Urothelium cell line (cell line): ENCODE measurements around the gene AGAP1.
"Not testable (repeated sequence)": the region's sequence is repeated elsewhere in the genome, so short reads cannot be mapped to it uniquely, and the experiment has no call there.

Experiments used
- DNase-seq: peaks from one replicate; pipeline ENCODE4 v3.0.0; 2011; ENCODE audit warnings: low spot score, mixed read lengths
- FAIRE-seq: peaks from 2 replicates; lab custom pipeline; 2011; peaks lifted over from hg19 to GRCh38; lab: Jason Lieb, UNC

Gene AGAP1

DNA sequence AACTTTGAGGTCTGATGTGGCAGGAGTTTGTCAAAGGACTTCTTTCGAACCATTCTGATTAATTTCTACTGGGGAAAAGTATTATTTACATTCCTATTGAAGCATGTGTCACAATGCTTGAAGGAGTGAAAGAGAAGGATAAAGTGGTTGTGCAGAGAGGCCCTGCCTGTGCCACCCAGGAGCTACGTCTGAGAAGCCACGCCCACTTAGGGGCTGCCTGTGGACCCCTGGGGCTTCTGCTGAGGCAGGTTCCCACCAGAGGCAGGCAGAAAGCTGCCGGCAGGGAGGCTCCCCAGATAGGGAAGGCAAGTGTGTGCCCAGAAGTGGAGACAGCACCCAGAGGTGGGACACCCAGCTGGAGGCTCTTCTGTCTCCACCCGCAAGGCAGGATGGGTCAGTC, 627.0 kb downstream of the AGAP1 start:
- FAIRE-seq (no peak), DNase-seq (no peak)

DNA sequence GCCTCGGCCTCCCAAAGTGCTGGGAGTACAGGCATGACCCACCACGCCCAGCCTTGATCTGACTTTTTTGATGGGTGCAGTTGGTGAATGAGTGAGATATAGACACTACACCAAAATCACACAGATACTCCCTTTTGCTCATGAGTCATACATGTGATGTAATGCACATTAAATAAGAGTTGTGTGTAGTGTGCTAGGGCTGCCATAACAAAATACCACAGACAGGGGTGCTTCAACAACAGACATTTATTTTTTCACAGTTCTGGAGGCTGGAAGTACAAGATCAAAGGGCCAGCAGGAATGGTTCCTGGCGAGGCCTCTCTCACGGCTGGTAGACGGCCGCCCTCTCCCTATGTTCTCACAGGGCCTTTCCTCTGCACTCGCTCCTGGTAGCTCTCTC, 627.7 kb downstream of the AGAP1 start:
- no peak for FAIRE-seq

DNA sequence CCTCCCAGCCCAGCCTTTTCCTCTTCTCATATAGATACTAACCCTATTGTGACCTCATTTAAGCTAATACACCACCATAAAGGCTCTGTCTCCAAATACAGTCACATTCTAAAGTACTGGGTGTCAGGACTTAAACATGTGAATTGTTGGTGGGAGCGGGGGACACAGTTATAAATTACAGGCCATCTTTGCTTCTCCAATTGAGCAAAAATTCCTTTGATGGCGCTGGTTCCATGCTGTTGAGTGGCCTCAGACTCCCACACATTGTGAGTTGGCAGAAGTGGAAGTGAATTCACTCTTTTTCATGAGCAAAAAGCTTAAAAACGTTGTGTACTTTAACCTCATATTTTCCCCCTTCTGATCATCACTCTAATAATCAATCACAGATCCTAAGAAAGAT, 628.4 kb downstream of the AGAP1 start:
- no peak for DNase-seq
- no peak for FAIRE-seq

More for the DNA sequence above, 627.7 kb downstream of the AGAP1 start:
- no peak for DNase-seq

DNA sequence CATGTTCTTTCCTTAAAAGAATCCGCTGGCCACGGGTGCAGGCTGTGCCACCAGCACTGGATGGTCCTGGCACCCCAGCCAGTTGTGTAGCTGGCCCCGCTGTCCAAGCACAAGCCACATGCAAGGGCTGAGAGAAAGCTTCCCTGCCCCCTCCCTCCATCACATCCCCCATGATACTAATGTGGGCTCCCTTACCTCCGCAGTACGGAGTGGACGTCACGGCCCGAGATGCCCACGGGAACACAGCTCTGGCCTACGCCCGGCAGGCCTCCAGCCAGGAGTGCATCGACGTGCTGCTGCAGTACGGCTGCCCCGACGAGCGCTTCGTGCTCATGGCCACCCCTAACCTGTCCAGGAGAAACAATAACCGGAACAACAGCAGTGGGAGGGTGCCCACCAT, 629.9 kb downstream of the AGAP1 start:
- DNase-seq (no peak), FAIRE-seq (no peak)

DNA sequence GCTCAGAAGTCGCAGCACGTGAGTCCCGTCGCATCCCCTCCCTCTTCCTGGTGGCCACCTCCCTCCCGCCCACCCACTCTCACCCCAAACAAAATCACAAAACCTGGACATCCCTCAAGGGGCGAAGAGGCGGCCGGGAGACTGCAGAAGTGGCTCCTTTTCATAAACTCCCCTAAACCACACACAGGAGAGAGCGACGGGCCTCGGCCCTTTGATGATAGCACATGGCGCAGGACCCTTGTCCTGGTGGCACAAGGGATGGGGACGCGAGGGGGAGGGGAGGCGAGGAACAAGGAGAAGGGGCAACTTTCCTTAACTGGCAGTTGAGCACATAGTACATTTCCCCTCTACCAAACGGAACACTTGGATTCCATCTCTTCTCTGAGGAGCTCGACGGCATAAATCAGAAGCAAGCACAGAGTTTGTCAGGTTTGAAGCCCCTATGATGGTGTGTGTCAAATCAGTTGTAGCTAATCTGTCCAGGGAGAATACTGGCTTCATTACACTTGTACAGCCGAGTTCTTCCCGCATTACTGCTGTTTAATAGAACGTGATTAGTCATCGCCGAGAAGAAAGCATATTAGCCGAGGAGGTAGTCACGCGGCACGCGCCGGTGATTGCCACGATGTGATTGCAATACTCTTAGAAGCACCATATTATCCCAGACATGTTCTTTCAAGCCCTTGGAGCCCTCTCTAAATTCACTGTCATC, 630.5 kb downstream of the AGAP1 start:
- FAIRE-seq, result no peak

DNA sequence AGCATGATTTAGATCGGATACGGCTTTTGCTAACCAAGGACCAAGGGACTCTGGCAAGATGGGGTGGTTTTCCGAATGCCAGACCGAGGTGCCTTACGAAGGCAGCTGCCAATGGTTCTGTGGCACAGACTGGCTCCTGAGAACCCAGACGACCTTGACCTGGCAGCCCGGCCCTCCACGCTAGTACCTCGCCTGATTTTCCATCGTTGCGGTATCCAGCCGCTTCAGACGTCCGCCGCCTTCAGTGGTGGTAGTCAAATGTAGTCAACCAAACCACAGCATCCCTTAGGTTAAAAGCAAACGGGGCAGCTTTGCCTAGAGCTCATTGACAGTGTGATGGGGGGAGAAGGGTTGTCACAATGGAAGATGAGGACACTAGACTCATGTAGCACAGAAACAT, 631.7 kb downstream of the AGAP1 start:
- FAIRE-seq (no peak), DNase-seq (no peak)

More for the DNA sequence above, 630.5 kb downstream of the AGAP1 start:
- no peak for DNase-seq

DNA sequence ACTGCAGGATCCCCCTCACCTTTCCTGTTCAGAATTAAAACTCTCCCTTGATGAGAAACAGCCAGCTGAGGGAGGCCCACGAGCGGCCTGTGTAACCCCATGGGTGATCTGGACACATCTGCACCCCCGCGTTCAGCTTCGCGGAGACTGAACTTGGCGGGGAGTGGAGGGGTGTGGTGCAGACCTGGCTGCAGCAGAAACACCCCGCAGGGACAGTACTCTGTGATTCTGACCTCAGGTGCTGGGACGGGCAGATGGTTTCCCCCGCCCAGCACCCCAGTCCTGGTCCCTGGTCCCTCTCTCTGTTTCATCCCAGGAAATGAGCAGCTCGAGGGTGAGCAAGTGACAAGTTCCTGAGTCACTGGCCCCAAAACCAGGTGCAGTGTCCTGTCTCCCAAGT, 633.2 kb downstream of the AGAP1 start:
- FAIRE-seq, result no peak
- no peak for DNase-seq

DNA sequence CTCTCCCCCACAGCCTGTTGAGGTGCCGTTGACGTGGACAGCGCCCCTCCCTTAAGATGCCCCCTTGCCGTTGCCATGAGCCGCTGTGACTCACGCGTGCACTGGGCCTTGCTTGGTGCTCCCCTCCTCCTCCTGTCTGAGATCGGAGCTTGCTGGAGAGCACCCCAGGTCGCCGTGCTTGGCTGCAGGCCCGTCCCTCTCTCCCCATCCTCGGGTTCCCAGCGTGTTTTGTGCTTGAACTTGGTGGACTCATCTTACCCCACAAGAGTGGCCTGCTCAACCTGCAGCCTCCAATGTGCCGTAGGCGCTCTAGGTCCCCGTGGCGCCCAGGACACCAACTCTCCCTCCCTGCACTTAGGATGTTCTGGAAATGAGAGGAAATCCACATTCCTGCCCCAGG, 634.5 kb downstream of the AGAP1 start:
- DNase-seq (no peak), FAIRE-seq (no peak)

DNA sequence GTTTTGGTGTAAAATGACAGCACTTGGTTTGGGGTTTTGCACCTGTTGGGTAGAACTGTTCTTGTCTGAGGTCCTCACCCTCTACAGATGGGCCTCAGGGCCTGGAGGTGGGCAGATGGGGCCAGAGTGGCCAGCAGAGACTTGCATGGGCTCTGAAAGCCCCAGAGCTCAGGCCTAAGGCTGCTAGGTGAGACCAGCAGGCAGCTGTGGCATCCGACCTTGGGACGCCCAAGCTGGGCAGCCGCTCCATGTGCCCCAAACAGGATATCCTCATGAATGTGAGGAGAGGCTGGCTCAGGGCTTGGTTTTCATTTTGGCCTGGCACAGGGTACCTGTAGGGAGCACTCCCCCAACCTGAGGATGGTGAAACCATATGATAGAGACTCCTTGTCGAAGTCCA, 636.1 kb downstream of the AGAP1 start:
- no peak for FAIRE-seq
- no peak for DNase-seq

DNA sequence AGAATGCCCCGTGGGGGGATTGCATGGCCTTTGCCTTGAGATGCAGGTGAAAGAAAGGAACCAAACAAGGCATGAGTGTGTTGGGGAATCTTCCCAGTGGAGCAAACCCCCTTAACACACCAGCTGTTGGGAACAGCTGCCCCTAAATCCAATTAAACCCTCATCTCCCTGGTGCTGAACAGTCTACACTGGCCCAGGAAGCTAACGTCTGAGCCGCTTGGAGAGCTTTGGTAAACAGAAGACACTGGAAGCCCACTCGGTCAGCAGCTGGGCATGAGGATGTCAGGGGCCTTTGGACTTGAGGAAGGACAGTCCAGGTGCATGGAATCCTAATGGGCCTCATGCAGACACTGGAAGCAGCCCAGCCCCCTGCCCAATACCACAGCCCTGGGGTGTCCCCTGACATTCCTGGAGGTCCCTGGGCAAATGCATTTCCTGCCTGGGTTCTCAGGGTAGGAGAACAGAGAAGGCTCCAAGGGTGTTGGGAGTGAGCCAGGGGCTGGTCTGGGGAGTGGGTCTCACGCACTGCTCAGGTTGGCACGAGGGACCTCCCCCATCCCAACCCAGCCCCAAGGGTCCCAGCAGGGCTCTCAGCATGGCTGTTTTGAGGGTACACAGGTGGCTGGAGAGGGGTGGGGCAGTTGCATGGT, 636.6 kb downstream of the AGAP1 start:
- FAIRE-seq (no peak), DNase-seq (no peak)

DNA sequence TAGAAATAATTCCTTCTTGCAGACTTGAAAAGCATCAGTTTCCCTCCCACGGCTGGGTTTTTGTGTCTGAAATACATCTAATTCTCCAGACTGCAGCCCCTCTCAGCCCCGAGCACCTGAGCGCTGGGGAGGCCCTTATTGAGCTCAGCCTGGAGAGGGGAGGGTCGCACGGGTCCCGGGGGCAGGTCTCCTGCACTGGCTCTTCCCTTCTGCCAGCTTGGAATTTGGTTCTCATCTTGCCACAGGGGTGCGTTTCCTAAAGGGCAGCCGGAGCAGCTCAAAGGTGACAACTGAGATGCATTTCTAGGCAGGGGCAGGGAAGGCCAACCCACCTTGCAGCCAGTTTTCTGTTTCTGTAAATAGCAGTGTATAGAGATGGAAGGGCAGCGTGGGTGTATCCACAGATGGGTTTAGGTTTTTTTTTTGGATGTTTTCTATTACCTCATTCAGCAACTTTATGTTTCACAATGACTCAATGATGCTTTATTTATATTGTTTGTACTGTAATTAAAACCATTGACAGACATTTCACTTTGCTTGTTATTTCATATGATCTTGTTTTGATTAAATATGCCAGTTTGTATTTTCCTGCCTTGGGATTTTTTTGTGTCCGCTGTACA, 637.3 kb downstream of the AGAP1 start:
- FAIRE-seq (no peak), DNase-seq (no peak)

DNA sequence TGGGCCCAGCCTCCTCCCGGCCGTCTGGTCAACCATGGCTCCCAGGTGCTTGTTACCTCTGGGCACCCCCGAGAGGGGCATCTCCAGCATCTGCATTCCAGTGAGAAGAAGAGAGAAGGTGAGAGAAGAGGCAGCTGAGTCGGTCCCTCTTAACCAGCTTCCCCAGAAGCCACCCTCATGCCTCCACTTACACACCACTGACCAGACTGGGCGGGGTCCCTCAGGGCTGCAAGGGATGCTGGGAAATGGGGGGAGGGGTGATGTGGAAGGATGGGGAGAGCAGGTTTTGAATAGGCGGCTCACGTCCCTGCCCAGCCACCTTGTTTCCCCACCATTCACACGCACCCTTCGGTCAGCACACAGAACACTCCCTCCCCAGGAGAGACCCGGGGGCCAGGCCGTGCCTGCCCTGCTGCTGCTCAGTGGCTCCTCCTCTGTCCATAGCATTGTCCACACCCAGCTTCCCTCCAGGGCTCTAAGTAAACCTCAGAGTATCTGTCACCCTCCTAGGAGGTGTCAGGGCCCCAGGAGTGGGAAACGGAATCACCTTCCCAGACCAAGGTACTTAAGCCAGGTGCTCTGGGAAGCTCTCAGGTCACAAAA, 639.7 kb downstream of the AGAP1 start:
- FAIRE-seq, result no peak
- DNase-seq, result no peak

DNA sequence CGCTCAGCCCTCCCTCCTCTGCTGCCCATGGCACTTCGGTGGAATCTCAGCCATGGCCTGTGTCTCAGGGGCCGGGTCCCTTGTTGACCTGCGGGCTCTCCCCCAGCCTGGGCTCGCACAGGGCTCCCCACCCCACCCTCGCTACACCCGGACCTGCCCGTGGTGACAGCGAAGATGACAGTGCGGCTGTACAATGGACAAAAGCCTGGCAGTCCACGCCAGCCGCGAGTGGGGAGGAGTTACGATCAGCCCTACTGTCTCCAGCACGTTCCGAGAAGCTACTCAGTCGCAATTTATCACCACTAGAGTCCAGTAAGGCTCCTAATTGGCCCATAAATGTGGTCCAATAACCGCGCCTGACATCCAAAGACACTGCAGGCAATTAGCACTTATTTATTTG, 642.7 kb downstream of the AGAP1 start:
- DNase-seq (no peak), FAIRE-seq (no peak)

DNA sequence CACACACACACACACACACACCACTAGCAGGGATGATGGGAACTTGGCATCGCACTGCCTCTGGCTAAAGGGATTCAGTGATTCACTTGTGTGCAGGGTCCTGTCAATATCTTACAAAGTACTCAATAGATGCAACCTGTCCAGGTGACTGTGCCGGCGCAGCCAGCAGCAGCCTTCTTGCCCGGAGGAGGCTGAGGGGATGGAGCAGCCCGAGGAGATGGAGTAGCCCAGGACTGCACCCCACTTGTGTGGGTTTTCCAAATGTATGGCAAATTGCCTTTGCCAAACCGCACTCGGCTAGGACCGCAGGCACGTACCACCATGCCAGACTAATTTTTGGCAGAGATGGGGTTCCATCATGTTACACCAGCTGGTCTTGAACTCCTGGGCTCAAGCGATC, 643.2 kb downstream of the AGAP1 start:
- FAIRE-seq (peak; percentile 5), DNase-seq (no peak)

DNA sequence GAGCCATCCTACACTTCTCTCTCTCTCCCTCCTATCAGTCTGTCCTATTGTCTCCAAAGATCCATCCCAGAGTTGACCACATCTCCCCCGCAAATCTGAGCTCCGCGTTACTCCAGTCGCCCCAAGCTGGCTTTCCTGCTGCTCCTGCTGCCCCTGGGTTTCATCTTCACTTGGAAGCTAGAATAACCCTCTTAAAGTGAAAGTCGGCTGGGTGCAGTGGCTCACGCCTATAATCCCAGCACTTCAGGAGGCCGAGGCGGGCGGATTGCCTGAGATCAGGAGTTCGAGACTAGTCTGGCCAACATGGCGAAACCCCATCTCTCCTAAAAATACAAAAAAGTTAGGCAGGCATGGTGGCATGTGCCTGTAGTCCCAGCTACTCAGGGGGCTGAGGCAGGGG, 647.8 kb downstream of the AGAP1 start:
- not testable (repeated sequence) for FAIRE-seq, DNase-seq

DNA sequence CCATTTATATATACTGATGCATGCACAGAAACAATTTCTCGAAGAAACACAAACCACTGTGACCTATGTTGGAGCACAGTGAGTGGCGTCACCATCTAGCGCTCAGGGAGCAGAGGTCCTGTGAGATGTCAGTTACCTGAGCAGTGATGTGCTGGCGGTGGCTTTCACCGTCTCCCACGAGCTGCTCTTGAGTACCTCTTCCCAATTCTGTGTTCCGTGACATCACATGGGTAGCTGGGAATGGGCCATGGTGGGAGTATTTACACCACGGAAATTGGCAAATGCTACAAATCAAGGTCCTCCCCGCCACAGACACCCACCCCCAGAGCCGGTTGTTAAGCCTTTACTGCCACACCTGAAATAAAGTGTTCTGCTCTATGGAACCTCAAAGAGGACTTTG, 650.0 kb downstream of the AGAP1 start:
- FAIRE-seq, result no peak
- no peak for DNase-seq

DNA sequence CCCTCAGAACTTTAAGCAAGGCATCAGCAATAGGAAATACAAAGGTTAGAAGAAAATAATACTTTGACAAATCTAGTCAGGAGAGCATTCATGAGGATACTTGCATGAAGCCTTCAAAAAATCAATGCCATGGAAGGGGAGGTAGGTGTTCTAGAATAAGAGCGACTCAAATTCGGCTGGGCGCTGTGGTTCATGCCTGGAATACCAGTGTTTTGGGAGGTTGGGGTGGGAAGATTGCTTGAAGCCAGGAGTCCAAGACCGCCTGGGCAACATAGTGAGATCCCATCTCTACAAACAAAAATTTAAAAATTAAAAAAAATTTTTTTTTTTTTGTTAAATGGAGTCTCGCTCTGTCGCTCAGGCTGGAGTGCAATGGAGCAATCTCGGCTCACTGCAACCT, 652.6 kb downstream of the AGAP1 start:
- no peak for FAIRE-seq
- DNase-seq, result no peak

DNA sequence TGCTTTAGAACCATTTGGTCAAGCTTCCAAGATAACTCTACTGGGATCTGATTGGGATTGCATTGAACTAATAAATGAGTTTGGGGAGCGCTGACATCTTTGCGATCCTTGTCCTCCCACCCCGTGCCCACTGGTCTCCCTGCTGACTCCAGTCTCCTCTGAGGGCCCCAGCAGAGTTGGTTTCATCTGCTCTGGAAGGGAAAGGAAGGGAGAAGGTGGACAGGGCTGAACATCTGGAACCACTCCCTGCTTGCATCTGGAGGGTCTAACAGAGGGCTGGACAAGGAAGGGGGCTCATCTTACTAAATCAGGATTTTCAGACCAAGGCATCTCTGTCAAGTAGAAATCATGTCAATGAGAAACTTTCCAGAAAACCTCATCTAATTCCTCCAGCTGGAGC, 661.6 kb downstream of the AGAP1 start:
- DNase-seq, result no peak
- FAIRE-seq, result no peak

DNA sequence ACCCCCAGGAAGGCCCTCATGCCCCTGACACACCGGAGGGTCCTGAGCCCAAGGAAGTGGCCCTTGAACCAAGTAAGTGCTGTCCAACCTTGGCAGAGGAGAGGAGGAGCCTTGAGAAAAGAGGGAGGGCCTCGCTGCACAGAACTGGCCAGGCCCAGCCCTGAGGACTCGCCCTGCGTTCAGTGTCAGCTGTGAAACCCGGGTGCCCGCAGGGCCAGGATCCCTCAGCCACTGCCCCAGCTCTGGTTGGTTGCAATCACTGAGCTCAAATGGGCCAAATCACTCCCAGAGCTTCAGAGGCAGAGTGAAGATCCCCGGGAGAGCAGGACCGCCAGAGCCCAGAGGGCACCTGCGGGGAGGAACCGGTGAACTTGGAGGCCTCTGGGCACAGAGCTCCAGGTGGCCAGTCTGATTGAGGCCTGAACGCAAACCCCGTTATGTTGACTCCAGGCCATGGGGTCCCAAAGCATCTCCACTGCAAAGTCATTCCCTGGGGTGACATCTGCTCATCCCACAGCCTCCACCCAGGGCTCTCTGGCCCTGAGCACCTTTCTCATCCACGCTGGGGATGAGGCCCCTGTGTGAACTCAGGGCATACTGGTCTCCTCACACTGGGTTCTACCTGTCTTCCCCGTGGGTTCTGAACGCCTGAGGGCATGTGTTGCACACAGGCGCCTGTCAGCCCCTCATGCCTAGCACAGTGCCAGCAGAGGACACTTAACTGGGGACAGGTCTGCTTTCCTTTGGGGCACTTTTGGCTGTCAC, 662.4 kb downstream of the AGAP1 start:
- no peak for FAIRE-seq
- no peak for DNase-seq

DNA sequence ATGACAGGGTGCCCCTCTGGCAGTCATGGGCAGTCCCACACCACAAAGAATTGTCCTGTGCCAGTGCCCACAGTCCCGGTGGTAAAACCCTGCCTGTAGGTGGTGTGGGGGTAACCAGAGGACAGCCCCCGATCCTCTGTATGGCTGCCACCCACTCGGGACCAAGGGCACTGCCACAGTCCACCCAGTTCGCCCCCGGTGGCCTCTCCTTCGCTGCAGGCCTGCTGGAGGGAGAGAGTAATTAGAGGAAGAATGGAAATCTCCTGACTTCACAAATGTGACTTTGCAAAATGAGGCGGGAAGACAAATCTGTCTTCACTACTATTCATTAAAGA, 663.0 kb downstream of the AGAP1 start:
- no peak for FAIRE-seq
- DNase-seq, result no peak

DNA sequence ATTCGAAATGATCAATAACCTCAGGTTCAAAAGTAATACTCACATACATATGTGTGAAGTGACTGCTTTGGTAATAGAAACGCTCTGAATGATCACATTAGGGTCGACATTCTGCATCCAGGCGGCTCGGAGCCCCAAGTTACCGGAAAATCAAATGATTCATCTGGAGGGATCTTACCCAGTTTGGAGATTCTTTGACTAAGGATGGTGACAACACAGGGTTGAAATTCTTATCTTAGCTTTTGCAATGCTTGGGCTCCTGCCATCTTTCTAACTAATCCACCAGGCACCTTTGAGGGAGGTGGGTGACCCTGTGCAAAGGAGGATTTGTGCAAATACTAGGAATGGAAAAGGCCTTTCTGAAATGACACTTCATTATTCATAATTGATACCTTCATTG, 663.5 kb downstream of the AGAP1 start:
- DNase-seq (no peak), FAIRE-seq (no peak)
